ENCODE results near the gene PRCP.
"Not testable (repeated sequence)": the region's sequence is repeated elsewhere in the genome, so short reads cannot be mapped to it uniquely, and the experiment has no call there.

Gene PRCP

DNA sequence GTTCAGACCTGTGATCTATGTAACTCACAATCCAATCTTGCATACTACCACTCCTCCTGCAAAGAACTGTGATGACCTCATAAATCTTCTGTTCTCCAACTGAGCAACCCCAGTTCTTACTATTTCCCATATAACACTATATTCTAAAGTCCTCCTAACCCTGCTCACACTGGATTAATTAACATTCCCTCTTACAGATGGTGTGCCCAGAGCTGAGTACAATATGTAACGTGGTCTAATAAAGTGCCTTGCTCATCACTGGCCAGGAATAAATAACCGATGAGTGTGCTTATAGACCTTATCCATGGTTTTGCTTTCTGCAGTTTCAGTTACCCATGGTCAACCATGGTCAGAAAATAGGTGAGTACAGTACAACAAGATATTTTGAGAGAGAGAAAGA, 28.6 kb downstream of the PRCP start:
- DNase-seq (ENCODE audit: low read depth in 3 of 3): no peak

DNA sequence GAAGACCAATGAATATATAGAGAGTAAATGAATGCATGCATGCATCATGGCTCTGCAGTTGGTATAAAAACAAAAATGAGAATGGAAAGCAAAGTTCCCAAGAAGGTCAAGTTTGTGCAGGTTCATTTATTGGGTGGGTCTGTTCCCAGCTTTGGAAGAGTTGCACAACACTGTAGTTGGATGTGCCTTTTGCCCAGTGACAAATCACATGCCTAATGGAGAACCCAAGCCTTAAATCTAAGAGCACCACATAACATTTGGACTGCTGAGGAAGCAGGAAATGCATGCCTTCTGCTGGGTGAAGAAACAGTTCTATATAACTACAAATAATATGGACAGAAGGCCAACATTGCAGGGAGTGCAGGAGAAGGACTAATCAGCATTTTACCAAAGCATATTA, 30.6 kb downstream of the PRCP start:
- no peak for DNase-seq (ENCODE audit: low read depth in 3 of 3)

DNA sequence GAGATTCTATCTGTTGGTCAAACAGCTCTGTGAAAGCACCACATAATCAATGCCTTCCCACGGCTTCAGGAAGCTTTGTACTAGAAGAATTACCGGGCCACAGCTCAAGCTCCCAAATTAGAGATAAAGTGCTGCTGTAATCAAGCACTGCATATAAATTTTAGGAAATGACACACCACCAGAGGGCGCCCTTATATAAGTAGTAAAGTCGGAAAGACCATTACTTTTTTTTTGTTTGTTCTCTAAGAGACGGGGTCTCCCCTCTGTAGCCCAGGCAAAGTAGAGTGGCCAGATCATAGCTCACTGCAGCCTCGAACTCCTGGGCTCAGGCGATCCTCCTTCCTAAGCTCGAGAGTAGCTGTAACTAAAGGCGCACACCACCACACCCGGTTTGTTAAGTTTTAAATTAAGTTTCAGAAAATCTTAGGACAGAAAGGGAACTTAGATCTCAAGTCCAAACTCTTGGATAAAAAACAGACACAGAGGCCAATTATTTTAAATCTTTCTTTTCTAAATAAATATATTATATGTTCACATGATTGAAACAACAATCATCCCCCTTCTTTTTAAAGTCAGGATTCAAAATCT, 32.6 kb downstream of the PRCP start:
- peak; percentile 40 to 68 (median 47) for DNase-seq (ENCODE audit: low read depth in 3 of 3)

DNA sequence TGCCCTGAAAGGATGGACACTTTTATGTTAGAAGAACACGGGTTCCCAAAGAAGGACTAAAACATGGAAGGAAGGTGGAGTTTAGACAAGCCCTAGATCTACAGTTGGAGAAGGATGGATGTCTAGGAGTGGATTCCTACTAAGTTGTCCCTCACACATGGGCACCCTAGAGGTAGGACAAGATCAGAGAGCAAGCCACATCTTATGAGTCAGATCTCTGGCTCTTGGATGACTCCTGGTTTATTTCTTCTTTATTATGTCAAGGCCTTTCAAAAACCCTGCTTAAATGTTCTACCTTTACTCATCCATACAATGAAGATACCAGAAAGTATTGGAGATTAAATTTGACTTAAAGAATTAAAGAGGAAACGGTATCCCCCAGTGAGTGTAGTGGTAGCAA, 34.4 kb downstream of the PRCP start:
- DNase-seq (ENCODE audit: low read depth in 3 of 3): no peak

DNA sequence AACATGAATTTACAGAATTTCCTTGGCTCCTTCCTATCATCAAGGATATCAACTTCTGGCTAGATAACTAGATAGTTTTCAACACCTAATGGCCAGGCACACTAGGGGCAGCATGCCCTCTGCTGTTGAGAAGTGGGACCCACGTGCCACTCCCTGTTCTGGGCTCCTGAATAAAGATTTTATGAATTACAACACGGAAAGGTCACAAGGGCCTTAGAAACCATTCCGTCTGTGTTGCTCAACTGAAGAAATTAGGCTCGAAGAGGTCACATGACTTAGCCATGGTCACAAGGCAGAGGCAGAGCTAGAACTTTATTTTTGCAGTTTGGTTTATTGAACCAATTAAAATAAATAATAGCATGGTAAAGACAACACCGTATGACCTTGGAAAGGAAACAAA, 36.0 kb downstream of the PRCP start:
- DNase-seq (ENCODE audit: low read depth in 3 of 3): no peak

DNA sequence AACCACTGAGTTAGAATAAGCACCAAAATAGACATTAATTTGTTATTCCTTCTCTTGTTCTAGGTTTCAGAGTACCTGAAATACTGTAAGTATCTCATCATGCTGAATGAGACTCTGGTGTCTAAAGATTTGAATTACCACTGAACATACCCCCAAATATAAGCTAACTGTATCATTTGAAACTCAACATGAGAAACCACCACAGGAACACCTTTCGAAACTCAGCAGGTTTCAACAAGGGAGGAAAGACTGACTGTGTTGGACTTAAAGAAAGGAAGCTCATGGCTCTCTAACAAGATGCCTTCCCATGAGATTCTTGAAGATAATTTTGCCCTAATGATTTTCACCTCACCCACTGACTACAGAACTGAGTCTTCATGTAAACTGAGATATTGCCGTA, 37.0 kb downstream of the PRCP start:
- DNase-seq (ENCODE audit: low read depth in 3 of 3): no peak

DNA sequence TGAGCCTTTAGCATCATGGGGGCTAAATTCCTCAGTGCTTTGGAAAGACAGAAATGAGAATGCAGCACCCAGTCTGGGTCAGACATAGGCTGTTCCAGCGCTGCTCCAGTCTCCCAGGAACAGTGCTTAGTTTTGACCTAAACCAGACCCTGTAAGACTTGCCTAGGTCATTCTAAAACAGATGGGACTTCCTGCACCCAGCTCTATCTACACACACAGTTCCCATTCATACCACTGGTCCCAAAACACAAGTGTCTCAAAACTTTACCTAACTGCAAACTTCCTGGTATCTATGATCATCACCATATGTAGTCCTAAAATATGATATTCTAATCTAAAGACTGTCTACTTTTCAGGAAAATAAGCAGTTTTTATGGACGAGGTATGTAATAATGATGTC, 37.9 kb downstream of the PRCP start:
- DNase-seq (ENCODE audit: low read depth in 3 of 3): no peak

DNA sequence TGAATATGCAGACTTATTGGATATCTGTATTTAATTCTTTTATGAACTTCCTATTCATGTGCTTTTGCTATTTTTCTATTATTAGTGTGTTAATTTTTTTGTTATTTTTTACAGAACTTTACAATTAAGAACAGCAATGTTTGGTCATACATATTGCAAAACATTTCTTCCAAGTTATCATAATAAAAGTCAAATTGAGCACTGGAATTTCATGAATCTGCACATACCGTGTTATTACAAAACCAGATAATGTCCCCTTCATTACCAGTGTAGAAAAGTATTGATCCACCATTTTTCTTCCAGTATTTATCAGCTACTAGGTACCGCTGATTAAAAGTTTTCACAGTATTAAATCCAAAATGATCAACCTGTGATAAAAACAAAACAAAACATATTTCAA, 40.5 kb downstream of the PRCP start:
- no peak for DNase-seq (ENCODE audit: low read depth in 3 of 3)

DNA sequence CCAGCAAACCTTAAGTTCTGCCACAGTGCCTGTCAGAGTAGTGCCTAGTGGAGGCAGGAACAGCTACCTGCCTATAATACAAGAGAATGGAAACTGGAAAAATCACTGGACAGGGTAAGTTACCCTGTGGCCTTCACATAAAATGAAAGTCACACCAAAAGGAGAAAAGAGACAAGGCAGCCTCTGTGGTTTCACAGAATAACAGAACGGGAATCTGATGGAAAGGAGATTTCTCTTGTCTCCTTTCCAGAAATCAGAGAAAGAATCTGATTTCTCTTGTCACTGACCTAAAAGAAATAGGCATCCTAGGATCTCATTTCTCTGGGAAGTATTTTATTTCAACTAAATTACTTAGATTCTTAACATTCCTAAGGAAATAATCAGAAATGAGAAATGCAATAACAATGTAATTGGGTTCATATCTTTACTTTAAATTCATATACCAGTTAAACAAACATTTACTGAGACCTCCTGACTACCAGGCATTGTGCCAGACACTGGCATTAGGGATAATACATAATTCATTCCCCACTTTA, 41.6 kb downstream of the PRCP start:
- no peak for DNase-seq (ENCODE audit: low read depth in 3 of 3)

DNA sequence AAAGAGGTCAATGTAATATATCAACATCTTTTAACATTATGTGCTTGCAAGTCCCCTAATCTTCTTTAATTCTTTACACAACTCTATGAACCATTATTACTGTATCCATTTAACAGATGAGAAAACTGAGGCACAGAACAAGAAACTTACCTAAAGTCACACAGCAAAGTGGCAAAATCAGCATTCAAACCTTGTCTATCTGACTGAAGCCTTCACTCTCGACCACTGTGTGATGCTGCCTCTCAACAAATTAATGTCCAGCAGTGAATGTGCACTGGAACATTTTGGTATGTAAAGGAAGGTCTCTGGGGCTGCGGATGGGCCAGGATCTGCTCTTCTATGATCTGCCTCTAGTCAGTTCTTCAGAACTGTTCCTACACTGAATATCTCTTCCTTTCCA, 42.1 kb downstream of the PRCP start:
- DNase-seq (ENCODE audit: low read depth in 3 of 3): no peak

DNA sequence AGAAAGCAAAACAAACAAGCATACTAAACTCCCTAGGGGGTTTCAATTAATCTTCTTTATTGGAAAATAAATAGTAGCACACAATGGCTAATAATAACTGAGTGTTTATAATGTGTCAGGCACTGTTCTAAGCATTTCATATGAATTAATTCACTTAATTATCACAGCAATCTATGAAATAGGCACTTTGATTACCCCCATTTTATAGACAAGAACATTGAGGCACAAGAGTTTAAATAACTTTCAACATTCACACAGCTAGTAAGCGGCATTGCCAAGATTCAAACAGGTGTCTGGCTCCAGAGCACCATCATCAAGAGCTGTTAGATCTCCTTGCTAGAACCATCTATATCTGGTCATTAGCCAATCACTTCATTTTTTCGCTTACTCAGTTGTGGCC, 43.1 kb downstream of the PRCP start:
- no peak for DNase-seq (ENCODE audit: low read depth in 3 of 3)

DNA sequence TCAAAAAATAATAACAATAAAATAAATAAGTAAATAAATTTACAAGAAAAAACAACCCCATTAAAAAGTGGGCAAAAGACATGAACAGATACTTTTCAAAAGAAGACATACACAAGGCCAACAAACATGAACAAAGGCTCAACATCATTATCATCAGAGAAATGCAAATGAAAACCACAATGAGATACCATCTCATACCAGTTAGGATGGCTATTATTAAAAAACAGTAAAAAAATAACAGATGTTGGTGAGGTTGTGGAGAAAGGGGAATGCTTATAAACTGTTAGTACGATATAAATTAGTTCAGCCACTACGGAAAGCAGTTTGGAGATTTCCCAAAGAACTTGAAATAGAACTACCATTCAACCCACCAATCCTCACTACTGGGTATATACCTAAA, 44.6 kb downstream of the PRCP start:
- DNase-seq (ENCODE audit: low read depth in 3 of 3): no peak

DNA sequence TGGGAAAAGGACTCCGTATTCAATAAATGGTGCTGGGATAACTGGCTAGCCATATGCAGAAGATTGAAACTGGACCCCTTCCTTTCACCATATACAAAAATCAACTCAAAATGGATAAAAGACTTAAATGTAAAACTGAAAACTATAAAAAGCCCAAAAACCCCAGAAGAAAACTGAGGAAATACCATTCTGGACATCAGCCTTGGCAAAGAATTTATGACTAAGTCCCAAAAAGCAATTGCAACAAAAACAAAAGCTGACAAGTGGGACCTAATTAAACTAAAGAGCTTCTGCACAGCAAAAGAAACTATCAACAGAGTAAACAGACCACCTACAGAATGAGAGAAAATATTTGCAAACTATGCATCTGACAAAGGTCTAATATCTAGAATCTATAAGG, 45.3 kb downstream of the PRCP start:
- not testable (repeated sequence) for DNase-seq (ENCODE audit: low read depth in 3 of 3)

DNA sequence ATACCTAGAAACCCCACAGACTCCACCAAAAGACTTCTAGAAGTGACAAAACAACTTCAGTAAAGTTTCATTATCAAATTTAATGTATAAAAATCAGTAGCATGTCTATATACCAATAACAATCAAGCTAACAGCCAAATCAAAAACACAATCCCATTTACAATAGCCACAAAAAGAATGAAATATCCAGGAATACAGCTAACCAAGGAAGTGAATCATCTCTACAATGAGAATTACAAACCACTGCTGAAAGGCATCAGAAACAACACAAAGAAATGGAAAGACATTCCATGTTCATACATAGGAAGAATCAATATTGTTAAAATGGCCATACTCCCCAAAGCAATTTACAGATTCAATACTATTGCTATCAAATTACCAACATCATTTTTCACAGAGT, 46.0 kb downstream of the PRCP start:
- no peak for DNase-seq (ENCODE audit: low read depth in 3 of 3)

DNA sequence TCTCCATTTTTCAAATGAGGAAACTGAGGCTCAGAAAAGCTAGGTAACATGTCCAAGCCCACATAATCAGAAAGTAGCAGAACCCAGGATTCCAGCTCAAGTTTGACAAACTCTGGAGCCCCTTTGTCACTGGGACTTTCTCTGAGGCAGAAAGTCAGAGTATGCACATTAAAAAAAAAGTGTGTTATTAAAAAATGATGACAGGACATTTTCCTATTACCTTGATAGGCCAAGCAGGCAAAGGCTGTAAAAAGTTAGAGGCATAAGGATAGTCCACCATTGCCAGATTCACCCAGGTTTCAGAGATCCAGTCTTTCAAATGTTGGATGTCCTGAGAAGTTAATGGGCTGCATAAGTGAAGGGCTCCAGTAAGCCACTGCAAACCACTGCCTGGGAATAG, 51.4 kb downstream of the PRCP start:
- DNase-seq (ENCODE audit: low read depth in 3 of 3): no peak

DNA sequence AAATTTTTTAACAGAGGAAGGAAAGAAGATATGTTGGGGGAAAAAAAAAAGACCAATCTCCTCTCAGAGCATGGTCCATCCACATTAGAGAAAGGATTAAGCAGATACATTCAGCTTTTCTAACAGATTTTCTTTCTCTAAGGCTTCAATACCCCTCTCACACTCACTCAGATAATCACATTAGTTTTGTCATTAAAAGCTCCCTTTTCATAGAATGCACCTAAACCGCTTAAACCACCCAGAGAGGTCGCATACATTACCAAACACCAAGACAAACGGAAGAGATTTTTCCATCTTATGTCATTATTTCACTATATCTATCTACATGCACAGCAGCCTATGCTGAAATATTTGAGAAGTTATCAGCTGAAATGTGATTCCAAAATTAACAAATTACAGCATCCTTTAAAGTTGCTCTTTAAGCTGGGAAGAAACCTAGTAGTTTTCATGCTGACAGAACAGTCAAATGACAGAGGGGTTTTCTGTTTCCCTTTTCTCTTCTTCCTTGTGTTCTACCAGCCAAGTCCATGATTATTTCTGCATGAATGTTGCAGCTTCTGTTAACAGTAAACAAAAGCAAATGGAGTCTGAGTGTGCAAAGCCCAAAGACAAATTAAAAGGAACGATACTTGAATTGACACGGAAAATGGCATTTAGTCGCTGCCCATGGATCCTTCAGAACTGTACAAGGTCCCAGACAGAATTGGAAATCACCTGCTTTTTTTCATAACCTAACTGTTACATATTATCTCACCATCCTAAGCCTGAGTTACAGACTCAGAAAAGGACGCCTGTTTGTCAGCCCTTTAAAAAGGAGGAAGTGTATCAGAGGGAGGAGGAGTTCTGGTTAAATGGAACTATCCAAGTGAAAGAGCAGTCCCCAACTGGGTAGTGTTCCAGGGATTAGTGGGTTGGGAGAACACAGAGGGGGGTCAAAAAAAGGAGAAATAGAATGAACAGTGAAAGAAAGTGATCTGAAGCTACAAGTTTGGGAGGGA, 54.6 kb downstream of the PRCP start:
- no peak for DNase-seq (ENCODE audit: low read depth in 3 of 3)

DNA sequence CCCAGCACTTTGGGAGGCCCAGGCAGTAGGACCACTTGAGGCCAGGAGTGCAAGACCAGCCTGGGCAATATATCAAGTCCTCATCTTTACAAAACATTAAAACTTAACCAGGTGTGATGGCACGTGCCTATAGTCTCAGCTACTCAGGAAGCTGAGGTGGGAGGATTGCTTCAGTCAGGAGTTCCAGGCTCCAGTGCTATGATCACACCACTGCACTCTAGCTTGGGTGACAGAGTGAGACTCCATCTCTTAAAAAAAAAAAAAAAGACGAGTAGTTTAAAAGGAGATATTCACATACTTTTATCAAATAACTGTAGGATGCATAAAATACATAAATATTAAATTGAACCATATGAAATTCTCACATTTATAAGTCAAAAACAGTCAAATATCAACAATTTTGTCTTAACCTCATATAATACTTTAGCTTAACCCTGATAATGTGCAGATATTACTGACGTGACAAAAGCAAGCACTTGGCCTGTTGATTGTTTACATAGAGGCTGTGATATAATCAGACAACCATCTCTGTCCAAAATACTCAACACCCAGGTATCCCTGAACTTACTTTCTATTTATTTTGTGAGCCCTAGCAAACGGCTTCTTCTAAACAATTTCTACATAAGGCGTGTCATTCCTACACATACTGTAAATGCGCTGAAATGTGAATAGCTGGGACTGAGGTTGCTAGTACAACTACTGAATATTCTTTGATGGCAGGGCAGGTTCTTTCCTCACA, 57.0 kb downstream of the PRCP start:
- no peak for DNase-seq (ENCODE audit: low read depth in 3 of 3)

DNA sequence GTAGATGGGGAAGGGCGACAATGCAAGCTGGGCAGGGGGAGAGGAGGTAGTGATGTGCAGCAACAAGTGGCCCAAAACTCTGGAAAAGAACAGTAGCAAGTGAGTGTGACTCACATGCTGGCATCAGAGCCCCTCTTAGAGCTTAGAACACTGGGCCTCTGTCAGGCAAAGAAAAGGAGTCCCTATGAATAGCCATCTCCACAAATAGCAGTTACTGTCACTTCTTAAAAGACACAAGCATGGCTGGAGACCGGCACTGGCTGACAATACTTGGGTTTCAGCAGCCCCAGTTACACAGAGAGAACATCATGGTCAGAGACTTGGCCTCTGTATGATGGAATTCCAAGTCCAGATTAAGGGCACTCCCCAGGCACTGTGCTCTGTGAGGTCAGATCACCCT, 58.2 kb downstream of the PRCP start:
- DNase-seq (ENCODE audit: low read depth in 3 of 3): no peak

DNA sequence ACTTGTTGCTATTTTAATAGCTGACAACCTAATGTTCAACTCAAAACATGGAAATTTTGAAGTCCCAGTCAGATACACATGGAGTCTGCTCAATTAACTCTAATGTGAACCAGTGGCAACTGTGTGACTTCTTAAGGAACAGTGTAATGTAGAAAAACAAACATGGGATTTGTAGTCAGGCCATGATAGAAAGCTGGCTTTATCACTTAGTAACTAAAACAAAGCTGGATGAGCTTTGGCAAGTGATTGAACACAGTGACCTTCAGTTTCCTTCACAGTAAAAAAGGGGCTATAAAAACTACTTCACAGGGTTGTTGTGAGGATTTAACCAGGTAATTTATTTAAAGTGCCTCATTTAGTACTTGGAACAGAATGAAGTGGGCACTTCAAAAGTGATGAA, 62.6 kb downstream of the PRCP start:
- no peak for DNase-seq (ENCODE audit: low read depth in 3 of 3)

DNA sequence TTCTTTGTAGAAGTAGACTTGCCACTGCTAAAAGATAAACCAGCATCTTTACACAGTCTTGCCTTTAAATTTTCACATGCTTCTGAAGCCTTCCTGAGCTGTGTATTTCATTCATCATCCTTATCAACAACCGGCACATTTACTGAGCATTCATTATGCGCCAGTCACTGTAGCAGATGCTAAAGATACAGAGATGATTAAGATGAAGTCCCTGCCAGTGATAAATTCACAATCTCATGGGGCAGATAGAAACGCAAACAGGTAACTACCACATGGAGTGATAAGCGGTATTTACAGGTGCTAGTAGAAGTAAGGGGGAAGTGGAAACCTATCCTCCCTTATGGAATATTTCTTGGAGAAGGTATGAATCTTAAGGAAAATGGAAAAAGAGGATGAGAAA, 67.2 kb downstream of the PRCP start:
- DNase-seq (ENCODE audit: low read depth in 3 of 3): no peak

DNA sequence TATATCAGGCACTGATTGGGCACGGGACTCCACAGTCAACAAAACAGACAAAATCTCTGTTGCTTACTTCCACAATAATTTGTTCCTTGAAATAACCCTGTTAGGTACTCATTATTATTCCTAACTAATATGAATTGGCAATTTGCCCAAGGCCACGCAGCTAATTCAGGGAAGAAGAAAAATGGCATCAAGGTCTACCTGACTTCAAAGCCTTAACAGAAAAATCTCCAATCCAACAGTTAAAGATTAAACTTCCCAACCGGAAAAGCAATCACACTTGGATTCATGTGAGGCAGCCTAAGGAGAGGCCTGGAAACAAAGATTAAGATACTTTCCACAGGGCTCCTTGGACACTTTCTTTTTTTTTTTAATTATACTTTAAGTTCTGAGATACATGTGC, 68.9 kb downstream of the PRCP start:
- DNase-seq (ENCODE audit: low read depth in 3 of 3): no peak

DNA sequence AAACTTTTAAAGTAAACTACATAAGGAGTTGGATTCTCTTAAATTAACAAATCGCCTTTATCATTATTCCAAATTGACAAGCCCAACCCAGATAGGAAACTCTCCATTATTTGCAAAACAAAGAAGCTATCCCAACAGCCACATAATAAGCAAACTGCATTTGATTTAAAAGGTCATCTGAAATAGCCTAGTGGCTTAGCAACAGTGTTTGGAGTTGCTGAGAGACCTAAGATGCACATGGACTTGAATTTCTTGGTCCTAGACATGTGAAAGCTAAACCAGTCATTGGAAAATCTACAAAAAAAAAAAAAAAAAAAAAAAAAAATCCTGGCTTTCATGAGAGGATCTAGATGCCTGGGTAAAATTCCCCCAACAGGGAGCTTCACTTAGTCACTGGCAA, 69.5 kb downstream of the PRCP start:
- DNase-seq (ENCODE audit: low read depth in 3 of 3): no peak

DNA sequence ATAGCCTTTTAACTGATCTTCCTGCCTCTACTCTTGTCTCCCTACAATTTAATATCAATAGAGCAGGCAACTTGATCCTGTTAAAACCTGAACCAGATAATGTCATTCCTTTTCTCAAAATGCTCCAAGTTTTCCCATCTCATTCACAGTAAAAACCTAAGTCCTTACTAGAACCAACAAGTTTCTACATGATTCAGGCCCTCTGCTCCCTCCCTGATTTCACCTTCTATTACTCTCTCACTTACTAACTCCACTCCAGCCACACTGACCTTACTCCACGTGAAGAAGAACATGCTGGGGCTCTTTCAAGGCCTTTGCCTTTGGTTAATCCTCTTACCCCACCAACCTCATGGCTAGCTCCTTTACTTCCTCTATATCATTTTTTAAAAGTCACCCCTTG, 71.1 kb downstream of the PRCP start:
- DNase-seq (ENCODE audit: low read depth in 3 of 3): no peak

Measured in stimulated activated CD4-positive, alpha-beta T cell treated with anti-CD3 and anti-CD28 coated beads, TNF-alpha, amount 100 ng/mL, for 4 hours (primary cell).